Chondrocyte (in vitro differentiated cells): ENCODE data around the gene HOXB5. TPM values are rescaled to one million over a fixed set of nuclear protein-coding genes. Genes with fewer than 3 reads are reported as not detected.

Source experiments
- DNase-seq: peaks from one replicate; pipeline ENCODE4 v3.0.0; 2021; ENCODE audit warnings: mixed read lengths, low spot score
- H3K27ac Mint-ChIP-seq: one replicate; pipeline ENCODE4 v1.8.0; 2021; ENCODE audit warnings: mild to moderate bottlenecking, moderate library complexity, mixed read lengths; ENCODE audit not compliant: unreplicated experiment
- H3K27me3 Mint-ChIP-seq: 2 replicates; pipeline ENCODE4 v1.8.0; 2021; ENCODE audit warnings: low read depth, mixed read lengths
- H3K36me3 Mint-ChIP-seq: 2 replicates; pipeline ENCODE4 v1.8.0; 2021; ENCODE audit warnings: low read depth, mixed read lengths
- H3K4me1 Mint-ChIP-seq: 2 replicates; pipeline ENCODE4 v1.8.0; 2021; ENCODE audit warnings: low read depth, mild to moderate bottlenecking, mixed read lengths
- H3K4me3 Mint-ChIP-seq: one replicate; pipeline ENCODE4 v1.8.0; 2021; ENCODE audit warnings: mild to moderate bottlenecking, moderate library complexity, mixed read lengths; ENCODE audit not compliant: unreplicated experiment
- H3K9me3 Mint-ChIP-seq: 2 replicates; pipeline ENCODE4 v1.8.0; 2021; ENCODE audit warnings: low read depth, mixed read lengths
- CTCF ChIP-seq: fragments of 200-600 bp; sonication (generic); IDR thresholded peaks from 2 replicates; pipeline ENCODE4 v1.5.0; 2021; ENCODE audit warnings: antibody characterized with exemption, mild to moderate bottlenecking, moderate library complexity
- total RNA-seq: library from RNA; stranded (reverse); gene quantifications from 3 replicates; pipeline ENCODE4 v1.2.1, GENCODE V29; 2021

The HOXB5 gene
- total RNA-seq, 1 donor from 2014 or later = not detected

- no peak overlapping the region for H3K27ac Mint-ChIP-seq
- peaks cover 83% of the 10 kb centered on the region for H3K27me3 Mint-ChIP-seq
- no peak for TF ChIP-seq CTCF
- H3K36me3 Mint-ChIP-seq = peaks cover 2% of the 10 kb centered on the region
- H3K4me1 Mint-ChIP-seq = peaks cover 8% of the 10 kb centered on the region
- no peaks in the 10 kb centered on the region for H3K9me3 Mint-ChIP-seq
- no peak overlapping the region for H3K4me3 Mint-ChIP-seq
- no peak for DNase-seq
These were observed 34.3 kb upstream of the HOXB5 start for GRCh38 chr17:48627623-48628521.

GRCh38 chr17:48627118-48627597 lies 33.6 kb upstream of the HOXB5 start:
- no peak overlapping the region for H3K4me3 Mint-ChIP-seq
- peaks cover 8% of the 10 kb centered on the region for H3K4me1 Mint-ChIP-seq
- DNase-seq = no peak
- peaks cover 3% of the 10 kb centered on the region for H3K36me3 Mint-ChIP-seq
- peaks cover 83% of the 10 kb centered on the region for H3K27me3 Mint-ChIP-seq
- no peak overlapping the region for H3K27ac Mint-ChIP-seq
- no peaks in the 10 kb centered on the region for H3K9me3 Mint-ChIP-seq
- no peak for TF ChIP-seq CTCF

GRCh38 chr17:48626245-48627117 lies 32.9 kb upstream of the HOXB5 start, which contains the start of gene HOXB9:
Gene HOXB9 (minus strand): TSS chr17:48626358. CDS start chr17:48626269, 89 bp downstream.
- H3K27me3 Mint-ChIP-seq = peaks cover 83% of the 10 kb centered on the region
- peaks cover 8% of the 10 kb centered on the region for H3K4me1 Mint-ChIP-seq
- no peak within 1 kb of the TSS for H3K27ac Mint-ChIP-seq
- no peaks in the 10 kb centered on the region for H3K9me3 Mint-ChIP-seq
- peak within 1 kb of the TSS; percentile 65 for H3K4me3 Mint-ChIP-seq
- H3K36me3 Mint-ChIP-seq = peaks cover 5% of the 10 kb centered on the region
- no peak for DNase-seq
- TF ChIP-seq CTCF = no peak

GRCh38 chr17:48625495-48626244 lies 32.1 kb upstream of the HOXB5 start:
- Mint-ChIP-seq H3K27me3 (peaks cover 83% of the 10 kb centered on the region), H3K4me1 (peaks cover 8% of the 10 kb centered on the region), H3K9me3 (no peaks in the 10 kb centered on the region), H3K27ac (no peak overlapping the region), H3K4me3 (peak overlapping the region; percentile 65), H3K36me3 (peaks cover 5% of the 10 kb centered on the region)
- TF ChIP-seq CTCF = no peak
- DNase-seq = no peak
